Neural progenitor cell (in vitro differentiated cells): ENCODE measurements around the gene ZNF331.

Source experiments
- EZH2 ChIP-seq: fragments of 200-600 bp; sonication (generic); IDR thresholded peaks from 2 replicates; pipeline ENCODE4 v1.6.1; 2017; ENCODE audit warnings: antibody characterized with exemption, mild to moderate bottlenecking, moderate library complexity
- TF ChIP-seq, protein P1 (sequence below): fragments of 200-600 bp; sonication (generic); IDR thresholded peaks from 2 replicates; pipeline ENCODE4 v1.5.1; 2017; ENCODE audit warnings: antibody characterized with exemption, mild to moderate bottlenecking

DNA sequence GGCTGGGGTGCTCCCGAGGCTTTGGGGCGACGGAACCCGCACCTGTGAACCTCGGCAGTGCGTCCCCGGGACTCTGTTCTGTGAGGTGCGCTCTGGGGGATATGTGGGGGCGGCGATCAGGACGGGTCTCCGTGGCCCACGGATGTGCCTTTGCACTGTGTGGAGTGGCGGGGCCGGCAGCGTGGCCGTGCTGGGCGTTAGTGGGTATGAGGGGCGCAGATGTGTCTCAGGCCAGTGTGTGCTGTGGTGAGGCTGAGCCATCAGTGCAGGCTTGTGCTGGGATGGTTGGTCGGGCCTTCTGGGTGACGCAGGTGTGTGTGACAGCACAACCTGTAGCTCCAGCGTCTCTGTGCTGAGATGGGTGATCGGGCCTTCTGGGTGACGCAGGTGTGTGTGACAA is 16.9 kb downstream of the ZNF331 start:
- TF ChIP-seq, protein P1, sequence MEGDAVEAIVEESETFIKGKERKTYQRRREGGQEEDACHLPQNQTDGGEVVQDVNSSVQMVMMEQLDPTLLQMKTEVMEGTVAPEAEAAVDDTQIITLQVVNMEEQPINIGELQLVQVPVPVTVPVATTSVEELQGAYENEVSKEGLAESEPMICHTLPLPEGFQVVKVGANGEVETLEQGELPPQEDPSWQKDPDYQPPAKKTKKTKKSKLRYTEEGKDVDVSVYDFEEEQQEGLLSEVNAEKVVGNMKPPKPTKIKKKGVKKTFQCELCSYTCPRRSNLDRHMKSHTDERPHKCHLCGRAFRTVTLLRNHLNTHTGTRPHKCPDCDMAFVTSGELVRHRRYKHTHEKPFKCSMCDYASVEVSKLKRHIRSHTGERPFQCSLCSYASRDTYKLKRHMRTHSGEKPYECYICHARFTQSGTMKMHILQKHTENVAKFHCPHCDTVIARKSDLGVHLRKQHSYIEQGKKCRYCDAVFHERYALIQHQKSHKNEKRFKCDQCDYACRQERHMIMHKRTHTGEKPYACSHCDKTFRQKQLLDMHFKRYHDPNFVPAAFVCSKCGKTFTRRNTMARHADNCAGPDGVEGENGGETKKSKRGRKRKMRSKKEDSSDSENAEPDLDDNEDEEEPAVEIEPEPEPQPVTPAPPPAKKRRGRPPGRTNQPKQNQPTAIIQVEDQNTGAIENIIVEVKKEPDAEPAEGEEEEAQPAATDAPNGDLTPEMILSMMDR, result no peak
- TF ChIP-seq EZH2, result no peak
